GM12878 (cell line): Measurements from ENCODE around the gene NTMT2. TPM values are rescaled to one million over a fixed set of nuclear protein-coding genes. Genes with fewer than 3 reads are reported as not detected.

Experiments
- ATAC-seq: fragments of 200-7000 bp; cut with Tn5 transposase; 3 replicates; pipeline ENCODE4 v1.9.1; 2020; ENCODE audit warnings: mild to moderate bottlenecking, moderate library complexity
- BruUV-seq: library from RNA; stranded (reverse); fragments of 400-500 nt; replicated peaks from 2 replicates; lab custom pipeline; 2021; lab: Mats Ljungman, UMichigan
- CTCF ChIA-PET: fragments of 300-600 bp; sonication (Branson Sonifier 250); formaldehyde crosslinking; extraction: SDS; loops from one replicate; lab custom pipeline; 2021; ENCODE audit warnings: inconsistent platforms; lab: Yijun Ruan, JAX
- POLR2A ChIA-PET: fragments of 350-600 bp; formaldehyde crosslinking; extraction: SDS; loops from one replicate; lab custom pipeline; 2021; ENCODE audit warnings: inconsistent platforms; lab: Charles Lee
- RAD21 ChIA-PET: fragments of 300-600 bp; sonication (Branson Sonifier 250); formaldehyde crosslinking; loops from one replicate; lab custom pipeline; 2023; ENCODE audit warnings: antibody characterized with exemption; ENCODE audit not compliant: unreplicated experiment; lab: Charles Lee
- SMC1A ChIA-PET: fragments of 300-600 bp; sonication (Branson Sonifier 250); formaldehyde crosslinking; loops from one replicate; lab custom pipeline; 2023; ENCODE audit not compliant: unreplicated experiment, uncharacterized antibody; lab: Charles Lee
- DNase-seq: peaks from one replicate; pipeline ENCODE4 v3.0.0-alpha.2; 2011; ENCODE audit warnings: low read depth, low spot score
- FAIRE-seq: peaks from 3 replicates; lab custom pipeline; 2011; peaks lifted over from hg19 to GRCh38; lab: Jason Lieb, UNC
- H2AFZ ChIP-seq: 2 replicates; pipeline ENCODE4 v1.6.0; 2011; ENCODE audit warnings: low read depth, low read length, control low read depth; ENCODE audit not compliant: control insufficient read depth
- H3K27ac ChIP-seq: 2 replicates; pipeline ENCODE4 v1.5.1; 2011; ENCODE audit warnings: control low read depth; ENCODE audit not compliant: control insufficient read depth, insufficient read depth
- H3K27me3 ChIP-seq, 2 experiments: replicated peaks in 1 of 2; 2 replicates each; pipeline versions ENCODE4 v1.6.0 to v1.6.1; 2011; ENCODE audit warnings: low read length in 1 of 2; ENCODE audit not compliant: control insufficient read depth in 2 of 2, insufficient read depth in 2 of 2
- H3K36me3 ChIP-seq, 2 experiments: 2 replicates each; pipeline ENCODE4 v1.5.1; 2011; ENCODE audit warnings: low read length in 1 of 2; ENCODE audit not compliant: control insufficient read depth in 2 of 2, insufficient read depth in 2 of 2
- H3K4me1 ChIP-seq: 2 replicates; pipeline ENCODE4 v1.6.1; 2011; ENCODE audit warnings: mild to moderate bottlenecking, low read length, moderate library complexity, mixed read lengths; ENCODE audit not compliant: control insufficient read depth, insufficient read depth
- H3K4me2 ChIP-seq: 2 replicates; pipeline ENCODE4 v1.6.0; 2011; ENCODE audit warnings: control low read depth; ENCODE audit not compliant: control insufficient read depth, insufficient read depth
- H3K4me3 ChIP-seq: fragments of 200-600 bp; sonication (generic); 2 replicates; pipeline ENCODE4 v1.5.1; 2016
- H3K79me2 ChIP-seq: 2 replicates; pipeline ENCODE4 v1.6.0; 2011; ENCODE audit warnings: low read length; ENCODE audit not compliant: control insufficient read depth, insufficient read depth
- H3K9ac ChIP-seq: 2 replicates; pipeline ENCODE4 v1.8.0; 2011; ENCODE audit warnings: low read length, control low read depth, mixed read lengths; ENCODE audit not compliant: control insufficient read depth, insufficient read depth
- H3K9me3 ChIP-seq: replicated peaks from 3 replicates; pipeline ENCODE4 v1.5.1; 2011; ENCODE audit warnings: mild to moderate bottlenecking, low read length; ENCODE audit not compliant: control insufficient read depth, insufficient read depth
- H4K20me1 ChIP-seq: 2 replicates; pipeline ENCODE4 v1.6.0; 2011; ENCODE audit not compliant: control insufficient read depth, insufficient read depth
- BMI1 ChIP-seq: fragments of 450-650 bp; IDR thresholded peaks from 2 replicates; pipeline ENCODE4 v1.6.1; 2016; ENCODE audit warnings: mild to moderate bottlenecking, moderate library complexity, borderline replicate concordance
- CEBPZ ChIP-seq: fragments of 150-350 bp; IDR thresholded peaks from 2 replicates; pipeline ENCODE4 v1.6.1; 2016; ENCODE audit warnings: low read depth, low read length
- CREB1 ChIP-seq: IDR thresholded peaks from 2 replicates; pipeline ENCODE4 v1.6.1; 2012; ENCODE audit warnings: low read depth, mild to moderate bottlenecking, inconsistent platforms
- CREM ChIP-seq: IDR thresholded peaks from 2 replicates; pipeline ENCODE4 v1.6.1; 2014; ENCODE audit warnings: antibody characterized with exemption, low read depth
- EP300 ChIP-seq, 2 experiments: fragments of 150-350 bp in 1 of 2; IDR thresholded peaks; 2 replicates each; pipeline ENCODE4 v1.6.1; 2011 to 2012; ENCODE audit warnings: low read depth in 2 of 2, low read length in 2 of 2, borderline replicate concordance in 1 of 2, improper control_type of control experiment in 1 of 2, inconsistent platforms in 1 of 2; ENCODE audit not compliant: control insufficient read depth in 1 of 2
- HDGF ChIP-seq: fragments of 450-650 bp; IDR thresholded peaks from 2 replicates; pipeline ENCODE4 v1.6.1; 2016; ENCODE audit warnings: antibody characterized with exemption
- MTA3 ChIP-seq: IDR thresholded peaks from 2 replicates; pipeline ENCODE4 v1.6.1; 2012; ENCODE audit warnings: low read length, inconsistent platforms, borderline replicate concordance
- NFYA ChIP-seq: IDR thresholded peaks from 2 replicates; pipeline ENCODE4 v1.6.1; 2011; ENCODE audit warnings: low read depth, mild to moderate bottlenecking, low read length, improper control_type of control experiment, borderline replicate concordance
- NR2C1 ChIP-seq: fragments of 450-650 bp; IDR thresholded peaks from 2 replicates; pipeline ENCODE4 v1.6.1; 2017; ENCODE audit warnings: antibody characterized with exemption, mild to moderate bottlenecking, moderate library complexity
- POLR2A ChIP-seq: IDR thresholded peaks from 2 replicates; pipeline ENCODE4 v1.6.1; 2011; ENCODE audit warnings: low read depth, mild to moderate bottlenecking, low read length
- RFX5 ChIP-seq: IDR thresholded peaks from 2 replicates; pipeline ENCODE4 v1.6.1; 2011; ENCODE audit warnings: low read depth, low read length, improper control_type of control experiment
- SMC3 ChIP-seq: IDR thresholded peaks from 2 replicates; pipeline ENCODE4 v1.6.1; 2011; ENCODE audit warnings: low read length, improper control_type of control experiment, borderline replicate concordance
- SPI1 ChIP-seq: IDR thresholded peaks from 2 replicates; pipeline ENCODE4 v1.6.1; 2011; ENCODE audit warnings: low read depth, mild to moderate bottlenecking, low read length, moderate library complexity, borderline replicate concordance; ENCODE audit not compliant: insufficient read depth
- SRF ChIP-seq, 2 experiments: IDR thresholded peaks; 2 replicates each; pipeline ENCODE4 v1.6.1; 2011; ENCODE audit warnings: low read depth in 2 of 2, low read length in 2 of 2, mild to moderate bottlenecking in 1 of 2, moderate library complexity in 1 of 2
- STAT1 ChIP-seq: fragments of 450-650 bp; conservative IDR thresholded peaks from 2 replicates; pipeline ENCODE4 v1.6.1; 2014; ENCODE audit warnings: antibody characterized with exemption, mild to moderate bottlenecking
- SUZ12 ChIP-seq: fragments of 200-600 bp; sonication (generic); IDR thresholded peaks from one replicate; pipeline ENCODE4 v1.6.1; 2018; ENCODE audit warnings: antibody characterized with exemption, mild to moderate bottlenecking; ENCODE audit not compliant: unreplicated experiment
- ZBED1 ChIP-seq: IDR thresholded peaks from 2 replicates; pipeline ENCODE4 v1.6.1; 2016; ENCODE audit warnings: borderline replicate concordance
- WGBS: methylation state at CpG from one replicate; pipeline ENCODE4 v1.1.6; 2016; ENCODE audit warnings: low lambda C conversion rate; ENCODE audit not compliant: insufficient replicate concordance, insufficient coverage; ENCODE audit errors: missing lambda C conversion rate; 5-methylcytosine and 5-hydroxymethylcytosine counted together
- in situ Hi-C: fragments of 300-500 bp; cut with MboI; formaldehyde crosslinking; loops from 9 replicates; pipeline ENCODE4 v1.14.3; 2018; ENCODE audit warnings: mixed read lengths
- intact Hi-C: fragments of 100-400 bp; cut with micrococcal nuclease; formaldehyde crosslinking; loops from one replicate; pipeline ENCODE4 v1.14.2; 2022; ENCODE audit not compliant: unreplicated experiment
- polyA plus RNA-seq, 11 experiments: library from polyadenylated mRNA; depleted of rRNA in 4 of 11; unstranded in 6 of 11; stranded (reverse) in 5 of 11; fragments of >200 nt; fragmentation: Nextera tagmentation in 4 of 11; fragmentation: Illumina TruSeq in 1 of 11; extraction: Ambion mirVana in 4 of 11; extraction: Trizol in 1 of 11; gene quantifications; 1 replicate in 1 of 11; 2 replicates in 10 of 11; pipeline versions ENCODE4 v1.2.1 to v1.2.3, GENCODE V29; 2011 to 2016; ENCODE audit warnings: inconsistent platforms in 2 of 11, missing spikeins in 2 of 11, low read depth in 1 of 11
- total RNA-seq, 4 experiments: library from RNA; depleted of rRNA in 3 of 4; stranded (reverse); fragments of >200 nt in 3 of 4; fragmentation: Illumina TruSeq in 1 of 4; extraction: Trizol in 1 of 4; gene quantifications; 2 replicates each; pipeline versions ENCODE4 v1.2.1 to v1.2.3, GENCODE V29; 2013 to 2021

The NTMT2 gene
- total and polyA plus RNA-seq, 10 of the 15 experiments (the other 5 are each of a cell fraction or from before 2014, with no cell fraction given) = not detected

- H3K4me2 ChIP-seq = no peak overlapping the region
- TF ChIP-seq SMC3 (no peak), HDGF (no peak), SRF (IDR thresholded peaks at IDR 0.05; ENCODE audit: low read depth in 2 of 2, low read length in 2 of 2) (no peak), EP300 (IDR thresholded peaks at IDR 0.05; ENCODE audit: borderline replicate concordance in 1 of 2, control insufficient read depth in 1 of 2, low read depth in 2 of 2, low read length in 2 of 2) (no peak), POLR2A (no peak), SPI1 (no peak), NFYA (no peak), RFX5 (no peak), SUZ12 (no peak), ZBED1 (no peak), CEBPZ (no peak), CREB1 (no peak), STAT1 (no peak), CREM (no peak), BMI1 (no peak), NR2C1 (no peak), MTA3 (no peak)
- H3K36me3 ChIP-seq = no peaks in the 10 kb centered on the region
- no peak overlapping the region for H3K27ac ChIP-seq
- H3K4me3 ChIP-seq = no peak overlapping the region
- no peaks in the 10 kb centered on the region for H3K4me1 ChIP-seq
- H4K20me1 ChIP-seq = no peaks in the 10 kb centered on the region
- H3K9ac ChIP-seq = no peak overlapping the region
- POLR2A ChIA-PET = interaction anchor here (0.6 kb wide), 2 partner anchors 16 to 129 kb away, joined by 3 to 6 read pairs; partner anchors contain the start of gene KIFAP3
- no TSS peak for BruUV-seq
- CTCF ChIA-PET = interaction anchor here (0.7 kb wide), 1 partner anchor 151 kb away, joined by 3 read pairs; no protein-coding TSS in a partner anchor
- in situ Hi-C loops = no loop called here
- SMC1A ChIA-PET = interaction anchor here (0.6 to 1.4 kb wide), 3 partner anchors 30 to 60 kb away, joined by 3 to 4 read pairs (median 3); no protein-coding TSS in a partner anchor
- no peak overlapping the region for H2AFZ ChIP-seq
- DNase-seq (no peak), ATAC-seq (no peak), FAIRE-seq (no peak)
- RAD21 ChIA-PET = interaction anchor here (1.2 kb wide), 1 partner anchor 30 kb away, joined by 3 read pairs; no protein-coding TSS in a partner anchor
- no peaks in the 10 kb centered on the region for H3K27me3 ChIP-seq
- intact Hi-C loops = no loop called here
- H3K79me2 ChIP-seq = no peaks in the 10 kb centered on the region
- no peaks in the 10 kb centered on the region; the same call in 1 of the 3 replicates for H3K9me3 ChIP-seq
- WGBS = 39% methylated on average over 3 of the region's 3 CpGs
Observed at GRCh38 chr1:170204121-170204520, 58.4 kb downstream of the NTMT2 start.
